Mesenchymal stem cell (in vitro differentiated cells and primary cell): ENCODE data around the gene SLC13A5.

Source experiments
- DNase-seq: peaks from one replicate; pipeline ENCODE4 v3.0.0-alpha.2; 2013
- H2AFZ ChIP-seq: one replicate; pipeline ENCODE4 v1.6.1; 2013; ENCODE audit warnings: low read depth, mild to moderate bottlenecking, control low read depth, inconsistent platforms, low read length, moderate library complexity
- H2AK5ac ChIP-seq: 2 replicates; pipeline ENCODE4 v1.6.1; 2013; ENCODE audit warnings: low read length, moderate library complexity, mild to moderate bottlenecking, inconsistent platforms; ENCODE audit not compliant: severe bottlenecking
- H2BK120ac ChIP-seq: one replicate; pipeline ENCODE4 v1.6.1; 2013; ENCODE audit warnings: low read depth, mild to moderate bottlenecking, inconsistent platforms, low read length, moderate library complexity
- H2BK12ac ChIP-seq, 2 experiments: one replicate each; pipeline ENCODE4 v1.6.1; 2013; ENCODE audit warnings: inconsistent platforms in 2 of 2, low read length in 2 of 2, mild to moderate bottlenecking in 2 of 2, moderate library complexity in 2 of 2, control low read depth in 1 of 2
- H2BK15ac ChIP-seq: one replicate; pipeline ENCODE4 v1.6.1; 2013; ENCODE audit warnings: mild to moderate bottlenecking, low read depth, inconsistent platforms; ENCODE audit not compliant: poor library complexity, severe bottlenecking
- H2BK5ac ChIP-seq: 2 replicates; pipeline ENCODE4 v1.6.1; 2013; ENCODE audit warnings: low read depth, mild to moderate bottlenecking, low read length, control low read depth, inconsistent platforms; ENCODE audit not compliant: poor library complexity, severe bottlenecking
- H3K14ac ChIP-seq, 2 experiments: one replicate each; pipeline ENCODE4 v1.6.1; 2013; ENCODE audit warnings: inconsistent platforms in 2 of 2, low read length in 2 of 2, control low read depth in 1 of 2, mild to moderate bottlenecking in 1 of 2, moderate library complexity in 1 of 2
- H3K18ac ChIP-seq, 2 experiments: one replicate each; pipeline ENCODE4 v1.6.1; 2013; ENCODE audit warnings: inconsistent platforms in 2 of 2, low read length in 2 of 2, control low read depth in 1 of 2, low read depth in 1 of 2, mild to moderate bottlenecking in 1 of 2
- H3K23ac ChIP-seq, 2 experiments: one replicate each; pipeline ENCODE4 v1.6.1; 2013; ENCODE audit warnings: inconsistent platforms in 2 of 2, low read length in 2 of 2, mild to moderate bottlenecking in 2 of 2, moderate library complexity in 2 of 2, control low read depth in 1 of 2
- H3K27ac ChIP-seq: 2 replicates; pipeline ENCODE4 v1.5.1; 2013; ENCODE audit warnings: mild to moderate bottlenecking, moderate library complexity, low read length, control low read depth, inconsistent platforms; ENCODE audit not compliant: poor library complexity, severe bottlenecking
- H3K27me3 ChIP-seq, 2 experiments: 2 replicates each; pipeline versions ENCODE4 v1.6.1 to v1.7.0; 2013; ENCODE audit warnings: low read length in 2 of 2, mild to moderate bottlenecking in 2 of 2, moderate library complexity in 2 of 2, control low read depth in 1 of 2, inconsistent platforms in 1 of 2; ENCODE audit not compliant: control insufficient read depth in 1 of 2, insufficient read depth in 1 of 2
- H3K36me3 ChIP-seq, 2 experiments: 2 replicates each; pipeline versions ENCODE4 v1.6.1 to v1.7.0; 2013; ENCODE audit warnings: low read length in 2 of 2, control low read depth in 1 of 2, inconsistent platforms in 1 of 2, low read depth in 1 of 2, mild to moderate bottlenecking in 1 of 2; ENCODE audit not compliant: insufficient read depth in 2 of 2, control insufficient read depth in 1 of 2
- H3K4ac ChIP-seq, 2 experiments: one replicate each; pipeline ENCODE4 v1.6.1; 2013; ENCODE audit warnings: inconsistent platforms in 2 of 2, low read length in 2 of 2, mild to moderate bottlenecking in 2 of 2, moderate library complexity in 2 of 2, control low read depth in 1 of 2, low read depth in 1 of 2
- H3K4me1 ChIP-seq: 2 replicates; pipeline ENCODE4 v1.6.1; 2013; ENCODE audit warnings: low read depth, low read length, control low read depth; ENCODE audit not compliant: control insufficient read depth, insufficient read depth
- H3K4me2 ChIP-seq: 2 replicates; pipeline ENCODE4 v1.6.1; 2013; ENCODE audit warnings: low read length, mild to moderate bottlenecking, inconsistent platforms; ENCODE audit not compliant: poor library complexity, severe bottlenecking
- H3K4me3 ChIP-seq, 2 experiments: 2 replicates each; pipeline versions ENCODE4 v1.5.1 to v1.7.0; 2013; ENCODE audit warnings: low read length in 2 of 2, mild to moderate bottlenecking in 2 of 2, control low read depth in 1 of 2, low read depth in 1 of 2; ENCODE audit not compliant: insufficient read depth in 1 of 2
- H3K79me1 ChIP-seq: replicated peaks from 2 replicates; pipeline ENCODE4 v1.6.1; 2013; ENCODE audit warnings: mild to moderate bottlenecking, control low read depth, low read length, inconsistent platforms; ENCODE audit not compliant: poor library complexity, severe bottlenecking
- H3K9ac ChIP-seq: 2 replicates; pipeline ENCODE4 v1.7.0; 2013; ENCODE audit warnings: mild to moderate bottlenecking, low read length, moderate library complexity
- H3K9me3 ChIP-seq: 2 replicates; pipeline ENCODE4 v1.7.0; 2013; ENCODE audit warnings: mild to moderate bottlenecking, low read length; ENCODE audit not compliant: control insufficient read depth
- H4K8ac ChIP-seq: one replicate; pipeline ENCODE4 v1.6.1; 2013; ENCODE audit warnings: inconsistent platforms, mild to moderate bottlenecking, low read length, moderate library complexity
- H4K91ac ChIP-seq: one replicate; pipeline ENCODE4 v1.6.1; 2013; ENCODE audit warnings: mild to moderate bottlenecking, low read length, inconsistent platforms
- whole genome bisulfite sequencing: methylation state at CpG from one replicate; pipeline ENCODE4 v1.1.7; 2013; ENCODE audit warnings: mixed read lengths; 5-methylcytosine and 5-hydroxymethylcytosine counted together

Gene SLC13A5

GRCh38 chr17:6638046-6638908 lies 74.9 kb downstream of the SLC13A5 start:
- no peak overlapping the region for H3K18ac ChIP-seq
- 93% methylated on average over 24 of the region's 24 CpGs for WGBS
- no peak for DNase-seq

GRCh38 chr17:6637458-6637840 lies 75.7 kb downstream of the SLC13A5 start:
- Histone ChIP-seq H4K91ac (no peak overlapping the region), H3K36me3 (peaks cover 21 to 35% of the 10 kb centered on the region in 2 experiments), H3K79me1 (peaks cover 39% of the 10 kb centered on the region), H3K4me2 (no peak overlapping the region), H3K4me3 (no peak overlapping the region), H2BK12ac (no peak overlapping the region), H3K27me3 (no peaks in the 10 kb centered on the region), H2AFZ (no peak overlapping the region), H3K23ac (peak overlapping the region in 1 of 2 experiments; percentile 48), H4K8ac (no peak overlapping the region), H2AK5ac (no peak overlapping the region), H3K14ac (no peak overlapping the region), H3K27ac (no peak overlapping the region), H3K9ac (no peak overlapping the region), H3K4ac (no peak overlapping the region), H2BK5ac (no peak overlapping the region), H3K9me3 (peaks cover 6% of the 10 kb centered on the region), H3K18ac (no peak overlapping the region), H2BK15ac (no peak overlapping the region), H2BK120ac (no peak overlapping the region), H3K4me1 (peaks cover 27% of the 10 kb centered on the region)
- no peak for DNase-seq
- 98% methylated on average over 6 of the region's 6 CpGs for WGBS

More at GRCh38 chr17:6638046-6638908, 74.9 kb downstream of the SLC13A5 start:
- H3K27me3 ChIP-seq: no peaks in the 10 kb centered on the region
- H4K91ac ChIP-seq: peak overlapping the region; percentile 16
- peaks cover 39% of the 10 kb centered on the region for H3K79me1 ChIP-seq
- H2AFZ ChIP-seq: no peak overlapping the region
- H2BK120ac ChIP-seq: no peak overlapping the region
- H3K27ac ChIP-seq: no peak overlapping the region
- peak overlapping the region in 1 of 2 experiments; percentile 100 for H3K4me3 ChIP-seq
- no peak overlapping the region for H2BK15ac ChIP-seq
- H3K14ac ChIP-seq: peak overlapping the region in 1 of 2 experiments; percentile 61
- H3K4me2 ChIP-seq: peak overlapping the region; percentile 89
- peak overlapping the region in 1 of 2 experiments; percentile 29 for H2BK12ac ChIP-seq
- peak overlapping the region; percentile 57 for H4K8ac ChIP-seq
- peak overlapping the region; percentile 77 for H2AK5ac ChIP-seq
- H2BK5ac ChIP-seq: no peak overlapping the region
- peaks cover 27% of the 10 kb centered on the region for H3K4me1 ChIP-seq
- peaks cover 21 to 35% of the 10 kb centered on the region in 2 experiments for H3K36me3 ChIP-seq
- peak overlapping the region in 1 of 2 experiments; percentile 37 for H3K23ac ChIP-seq
- no peak overlapping the region for H3K4ac ChIP-seq
- peak overlapping the region; percentile 96 for H3K9ac ChIP-seq
- H3K9me3 ChIP-seq: peaks cover 4% of the 10 kb centered on the region

GRCh38 chr17:6636616-6637457 lies 76.3 kb downstream of the SLC13A5 start:
- Histone ChIP-seq H3K27ac (no peak overlapping the region), H4K8ac (no peak overlapping the region), H2AFZ (no peak overlapping the region), H3K4me2 (no peak overlapping the region), H4K91ac (no peak overlapping the region), H3K79me1 (peaks cover 42% of the 10 kb centered on the region), H3K9me3 (peaks cover 6% of the 10 kb centered on the region), H2BK120ac (no peak overlapping the region), H3K18ac (no peak overlapping the region), H2BK15ac (no peak overlapping the region), H3K4me3 (no peak overlapping the region), H3K4me1 (peaks cover 27% of the 10 kb centered on the region), H3K27me3 (no peaks in the 10 kb centered on the region), H3K4ac (no peak overlapping the region), H3K14ac (no peak overlapping the region), H3K9ac (no peak overlapping the region), H2AK5ac (no peak overlapping the region), H3K23ac (peak overlapping the region in 1 of 2 experiments; percentile 48), H3K36me3 (peaks cover 24 to 37% of the 10 kb centered on the region in 2 experiments), H2BK5ac (no peak overlapping the region), H2BK12ac (no peak overlapping the region)
- DNase-seq: no peak
- 96% methylated on average over 17 of the region's 17 CpGs for WGBS

GRCh38 chr17:6636105-6636504 lies 77.1 kb downstream of the SLC13A5 start:
- H3K79me1 ChIP-seq: peaks cover 45% of the 10 kb centered on the region
- H3K9ac ChIP-seq: no peak overlapping the region

More at GRCh38 chr17:6636105-6636504, 77.1 kb downstream of the SLC13A5 start:
- H3K23ac ChIP-seq: no peak overlapping the region
- no peak overlapping the region for H3K4me3 ChIP-seq
- H3K14ac ChIP-seq: no peak overlapping the region
- H2BK12ac ChIP-seq: no peak overlapping the region
- H3K4ac ChIP-seq: no peak overlapping the region
- H2BK15ac ChIP-seq: no peak overlapping the region
- no peak overlapping the region for H4K91ac ChIP-seq
- H4K8ac ChIP-seq: no peak overlapping the region
- peaks cover 27% of the 10 kb centered on the region for H3K4me1 ChIP-seq
- no peak overlapping the region for H2AFZ ChIP-seq
- peaks cover 6% of the 10 kb centered on the region for H3K9me3 ChIP-seq
- no peak overlapping the region for H2BK5ac ChIP-seq
- no peak overlapping the region for H2BK120ac ChIP-seq
- H2AK5ac ChIP-seq: no peak overlapping the region
- H3K27ac ChIP-seq: no peak overlapping the region
- H3K36me3 ChIP-seq: peaks cover 24 to 44% of the 10 kb centered on the region in 2 experiments
- no peak for DNase-seq
- H3K27me3 ChIP-seq: no peaks in the 10 kb centered on the region
- H3K4me2 ChIP-seq: no peak overlapping the region
- 95% methylated on average over 2 of the region's 2 CpGs for WGBS
- no peak overlapping the region for H3K18ac ChIP-seq
